IPS-15b (cell line): ENCODE results near the gene DNAI1.
"Not testable (repeated sequence)": the region's sequence is repeated elsewhere in the genome, so short reads cannot be mapped to it uniquely, and the experiment has no call there.

Source experiments
- H3K27me3 ChIP-seq: one replicate; pipeline ENCODE4 v1.6.1; 2013; ENCODE audit warnings: low read length; ENCODE audit not compliant: control insufficient read depth, insufficient read depth
- H3K36me3 ChIP-seq: one replicate; pipeline ENCODE4 v1.6.1; 2013; ENCODE audit warnings: low read length; ENCODE audit not compliant: control insufficient read depth, insufficient read depth
- H3K4me1 ChIP-seq: one replicate; pipeline ENCODE4 v1.6.1; 2013; ENCODE audit warnings: mild to moderate bottlenecking, low read length; ENCODE audit not compliant: control insufficient read depth, insufficient read depth
- H3K4me3 ChIP-seq: one replicate; pipeline ENCODE4 v1.5.1; 2013; ENCODE audit warnings: low read depth, low read length
- H3K9ac ChIP-seq: one replicate; pipeline ENCODE4 v1.6.1; 2013; ENCODE audit warnings: low read depth, mild to moderate bottlenecking, low read length
- H3K9me3 ChIP-seq: one replicate; pipeline ENCODE4 v1.6.1; 2013; ENCODE audit warnings: mild to moderate bottlenecking, low read length; ENCODE audit not compliant: control insufficient read depth, insufficient read depth

Gene DNAI1

DNA sequence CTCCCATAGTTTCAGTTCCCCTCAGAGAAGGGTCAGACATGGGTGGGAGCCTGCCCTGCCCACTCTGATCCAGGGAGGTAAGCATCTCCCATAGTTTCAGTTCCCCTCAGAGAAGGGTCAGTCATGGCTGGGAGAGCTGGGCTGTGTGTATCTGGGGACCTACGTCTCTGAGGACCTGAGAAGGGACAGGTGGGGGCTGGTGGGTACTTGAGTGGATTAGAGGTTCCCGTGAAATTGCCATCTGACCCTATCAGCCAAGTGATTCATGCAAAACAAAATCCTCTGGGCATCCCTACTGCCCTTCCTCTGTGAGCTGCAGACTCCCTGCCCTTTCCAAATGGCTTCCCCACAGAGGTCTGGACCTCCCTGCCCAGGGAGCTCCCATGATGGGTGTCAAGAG is 60.3 kb downstream of the DNAI1 start:
- peaks cover 12% of the 10 kb centered on the region for H3K4me1 ChIP-seq

DNA sequence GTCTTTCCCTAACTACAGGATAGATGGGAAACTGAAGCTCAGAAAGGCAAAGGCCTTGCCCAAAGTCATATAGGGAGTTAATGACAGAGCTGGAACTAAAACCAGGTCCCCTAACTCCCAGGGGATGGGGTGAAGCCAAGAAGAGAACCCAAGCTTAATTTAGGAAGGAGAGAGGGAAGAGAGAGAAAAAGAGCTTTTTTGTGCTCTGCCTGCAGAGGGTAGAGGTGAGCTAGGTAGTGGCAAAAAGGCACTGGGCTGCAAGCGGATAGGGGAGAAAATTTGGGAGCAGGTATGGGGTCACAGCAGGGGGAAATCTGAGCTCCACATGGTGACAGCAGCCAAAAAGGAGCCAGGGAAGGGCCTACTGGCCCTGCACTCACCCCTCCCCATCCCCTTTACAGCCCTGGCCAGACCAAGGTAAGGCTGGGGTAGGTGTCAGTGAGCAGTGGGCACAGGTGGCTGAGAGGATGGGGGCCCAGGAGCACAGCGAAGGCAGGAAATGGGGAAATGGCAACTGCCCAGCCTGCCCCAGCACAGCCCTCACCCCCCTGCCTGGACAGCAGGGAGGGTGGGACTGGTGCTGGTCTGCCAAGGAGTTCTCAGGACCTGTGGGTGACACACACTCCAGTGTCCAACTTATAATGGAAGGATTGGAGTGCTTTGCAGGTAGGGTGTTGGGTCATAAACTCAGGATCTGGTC is 60.9 kb downstream of the DNAI1 start:
- Histone ChIP-seq H3K9me3 (no peaks in the 10 kb centered on the region), H3K36me3 (no peaks in the 10 kb centered on the region), H3K27me3 (peaks cover 19% of the 10 kb centered on the region), H3K4me1 (peaks cover 8% of the 10 kb centered on the region), H3K9ac (no peak overlapping the region), H3K4me3 (no peak overlapping the region)

More for the DNA sequence above, 60.3 kb downstream of the DNAI1 start:
- H3K27me3 ChIP-seq: peaks cover 15% of the 10 kb centered on the region
- H3K4me3 ChIP-seq: no peak overlapping the region
- no peak overlapping the region for H3K9ac ChIP-seq
- H3K9me3 ChIP-seq: no peaks in the 10 kb centered on the region
- H3K36me3 ChIP-seq: no peaks in the 10 kb centered on the region

DNA sequence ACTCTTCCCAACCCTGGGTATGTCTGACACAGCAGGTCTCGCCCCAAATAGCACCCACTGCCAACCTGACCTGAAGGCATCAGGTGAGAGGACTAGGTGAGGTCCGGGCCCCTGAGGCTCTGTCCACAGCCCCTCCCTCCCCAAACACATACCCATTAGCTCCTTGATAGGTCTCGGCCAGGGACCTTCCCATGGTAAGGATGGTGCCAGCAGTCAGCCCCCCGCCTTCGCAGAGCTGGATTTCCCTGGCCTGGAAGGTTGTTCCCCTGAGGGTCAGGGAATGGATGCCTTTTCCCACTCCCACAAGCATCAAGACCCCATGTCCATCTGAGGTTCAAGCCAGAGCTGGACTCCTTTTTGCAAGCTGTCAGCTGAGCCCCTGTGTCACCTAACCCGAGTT is 61.5 kb downstream of the DNAI1 start:
- Histone ChIP-seq H3K36me3 (no peaks in the 10 kb centered on the region), H3K27me3 (peaks cover 21% of the 10 kb centered on the region), H3K4me1 (peaks cover 8% of the 10 kb centered on the region), H3K9me3 (no peaks in the 10 kb centered on the region), H3K4me3 (no peak overlapping the region), H3K9ac (no peak overlapping the region)

DNA sequence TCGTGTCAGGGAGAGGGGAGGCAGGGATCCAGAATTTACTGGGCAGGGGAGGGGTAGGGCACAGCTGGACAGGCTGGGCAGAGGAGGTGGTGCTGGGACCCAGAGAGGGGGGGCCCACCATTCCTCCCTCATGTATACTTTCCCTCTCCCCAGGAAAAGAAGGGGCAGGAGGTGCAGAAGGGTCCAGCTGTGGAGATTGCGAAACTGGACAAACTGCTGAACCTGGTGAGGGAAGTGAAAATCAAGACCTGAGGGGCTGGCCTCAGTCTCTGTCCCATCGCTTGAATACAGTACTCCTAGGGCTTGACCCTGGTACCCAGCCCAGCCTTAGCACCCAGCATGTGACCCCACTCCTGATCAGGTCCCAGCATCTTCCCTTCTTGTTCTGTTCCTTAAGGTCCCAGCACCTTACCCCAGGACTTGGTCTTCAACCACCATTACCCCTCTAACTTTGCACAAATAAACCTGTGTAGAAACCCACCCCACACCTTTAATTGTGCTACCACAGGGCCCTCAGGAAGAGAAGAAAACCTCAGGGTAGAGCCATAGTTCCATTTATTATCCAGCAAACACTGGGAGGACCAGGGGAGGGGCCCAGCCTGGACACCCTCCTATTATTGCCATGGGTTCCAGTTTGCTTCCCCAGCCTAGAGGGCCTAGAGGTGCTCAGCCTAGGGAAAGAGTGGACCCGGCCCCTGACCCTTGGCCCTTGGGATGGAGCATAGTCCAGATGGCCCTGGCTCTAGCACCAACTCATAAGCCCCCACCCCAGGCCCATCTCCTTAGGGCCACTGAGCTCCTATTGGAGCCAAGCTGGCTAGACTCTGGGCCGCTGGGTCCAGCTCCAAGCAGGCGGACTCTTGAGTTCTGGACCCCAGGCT is 62.1 kb downstream of the DNAI1 start:
- Histone ChIP-seq H3K4me3 (no peak overlapping the region), H3K9me3 (no peaks in the 10 kb centered on the region), H3K4me1 (peaks cover 8% of the 10 kb centered on the region), H3K36me3 (no peaks in the 10 kb centered on the region), H3K9ac (no peak overlapping the region), H3K27me3 (peaks cover 27% of the 10 kb centered on the region)

- Histone ChIP-seq H3K4me3 (peak overlapping the region; percentile 78), H3K4me1 (peaks cover 8% of the 10 kb centered on the region), H3K9ac (no peak overlapping the region), H3K9me3 (no peaks in the 10 kb centered on the region), H3K27me3 (peaks cover 29% of the 10 kb centered on the region), H3K36me3 (no peaks in the 10 kb centered on the region)
These were observed 62.9 kb downstream of the DNAI1 start for GRCh38 chr9:34521406-34522045.

- H3K27me3 ChIP-seq: peaks cover 29% of the 10 kb centered on the region
- H3K4me1 ChIP-seq: peaks cover 8% of the 10 kb centered on the region
- peak overlapping the region; percentile 78 for H3K4me3 ChIP-seq
- peak overlapping the region; percentile 4 for H3K9ac ChIP-seq
- H3K9me3 ChIP-seq: no peaks in the 10 kb centered on the region
- no peaks in the 10 kb centered on the region for H3K36me3 ChIP-seq
These were observed 63.7 kb downstream of the DNAI1 start for GRCh38 chr9:34522091-34522887.

DNA sequence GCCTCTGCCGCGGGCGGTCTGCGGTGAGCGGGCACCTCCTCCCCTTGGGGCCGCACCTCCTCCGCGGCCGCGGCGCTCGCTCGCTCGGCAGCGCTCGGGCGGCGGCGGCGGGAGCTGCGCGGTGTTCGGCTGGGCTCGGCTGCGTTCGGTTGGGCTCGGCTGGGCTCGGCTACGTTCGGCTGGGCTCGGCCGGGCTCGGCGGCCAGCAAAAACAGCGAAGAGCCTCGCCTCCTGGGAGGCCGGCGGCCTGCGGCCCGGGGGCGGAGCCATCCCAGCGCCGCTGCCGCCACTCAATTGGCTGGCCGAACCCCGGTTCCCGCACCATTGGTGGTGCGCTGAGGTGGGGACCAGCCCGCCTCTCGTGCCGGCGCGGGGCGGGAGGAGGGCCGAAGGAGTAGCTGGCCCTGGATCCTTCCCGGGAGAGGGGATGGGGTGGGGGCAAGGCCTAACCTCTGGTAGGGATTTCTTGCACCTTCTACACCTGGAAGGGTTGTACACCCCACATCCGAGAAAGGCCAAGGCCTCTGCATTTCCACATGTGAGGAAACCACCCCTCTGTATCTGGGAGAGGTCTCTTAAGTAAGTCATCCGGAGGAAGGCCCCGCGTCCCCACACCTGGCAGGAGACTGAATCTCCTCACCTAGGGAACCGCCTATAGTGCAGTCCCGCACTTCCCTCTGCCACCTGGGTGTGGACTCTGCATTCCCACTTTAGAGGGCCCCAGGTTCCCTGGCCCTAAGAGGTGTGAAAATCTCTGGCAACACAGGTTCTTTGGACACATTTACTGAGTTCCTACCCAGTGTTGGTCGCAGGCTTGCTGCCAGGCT is 64.6 kb downstream of the DNAI1 start, which contains the start of gene ENHO:
ENHO (minus strand) TSS at position 20 of the 827 bp plus-strand sequence. CDS start 1,295 bp downstream, outside the sequence.
- Histone ChIP-seq H3K9me3 (no peaks in the 10 kb centered on the region), H3K27me3 (peaks cover 29% of the 10 kb centered on the region), H3K4me1 (peaks cover 8% of the 10 kb centered on the region), H3K4me3 (peak within 1 kb of the TSS; percentile 78), H3K9ac (peak within 1 kb of the TSS; percentile 4), H3K36me3 (no peaks in the 10 kb centered on the region)

- Histone ChIP-seq H3K4me3 (no peak overlapping the region), H3K4me1 (peaks cover 8% of the 10 kb centered on the region), H3K9me3 (no peaks in the 10 kb centered on the region), H3K27me3 (peaks cover 29% of the 10 kb centered on the region), H3K9ac (no peak overlapping the region), H3K36me3 (no peaks in the 10 kb centered on the region)
These were observed 65.7 kb downstream of the DNAI1 start for GRCh38 chr9:34524349-34524748.

- H3K4me1 ChIP-seq: peaks cover 8% of the 10 kb centered on the region
- H3K4me3 ChIP-seq: no peak overlapping the region
- no peaks in the 10 kb centered on the region for H3K36me3 ChIP-seq
- peaks cover 29% of the 10 kb centered on the region for H3K27me3 ChIP-seq
- H3K9me3 ChIP-seq: no peaks in the 10 kb centered on the region
- H3K9ac ChIP-seq: no peak overlapping the region
These were observed 67.4 kb downstream of the DNAI1 start for GRCh38 chr9:34526026-34526425.

DNA sequence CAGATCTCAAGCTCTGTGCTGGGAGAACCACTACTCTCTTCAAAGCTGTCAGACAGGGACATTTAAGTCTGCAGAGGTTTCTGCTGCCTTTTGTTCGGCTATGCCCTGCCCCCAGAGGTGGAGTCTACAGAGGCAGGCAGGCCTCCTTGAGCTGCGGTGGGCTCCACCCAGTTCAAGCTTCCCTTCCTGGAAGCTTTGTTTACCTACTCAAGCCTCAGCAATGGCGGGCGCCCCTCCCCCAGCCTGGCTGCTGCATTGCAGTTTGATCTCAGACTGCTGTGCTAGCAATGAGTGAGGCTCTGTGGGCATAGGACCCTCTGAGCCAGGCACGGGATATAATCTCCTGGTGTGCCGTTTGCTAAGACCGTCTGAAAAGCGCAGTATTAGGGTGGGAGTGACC is 73.4 kb downstream of the DNAI1 start:
- not testable (repeated sequence) for H3K4me3 ChIP-seq, H3K27me3 ChIP-seq, H3K9ac ChIP-seq, H3K36me3 ChIP-seq, H3K4me1 ChIP-seq, H3K9me3 ChIP-seq
